Fibroblast of gingiva (primary cell): ENCODE measurements around the gene MCC.

Experiments
- DNase-seq: peaks from one replicate; pipeline ENCODE4 v3.0.0-alpha.2; 2011; ENCODE audit warnings: low read depth

MCC gene

DNA sequence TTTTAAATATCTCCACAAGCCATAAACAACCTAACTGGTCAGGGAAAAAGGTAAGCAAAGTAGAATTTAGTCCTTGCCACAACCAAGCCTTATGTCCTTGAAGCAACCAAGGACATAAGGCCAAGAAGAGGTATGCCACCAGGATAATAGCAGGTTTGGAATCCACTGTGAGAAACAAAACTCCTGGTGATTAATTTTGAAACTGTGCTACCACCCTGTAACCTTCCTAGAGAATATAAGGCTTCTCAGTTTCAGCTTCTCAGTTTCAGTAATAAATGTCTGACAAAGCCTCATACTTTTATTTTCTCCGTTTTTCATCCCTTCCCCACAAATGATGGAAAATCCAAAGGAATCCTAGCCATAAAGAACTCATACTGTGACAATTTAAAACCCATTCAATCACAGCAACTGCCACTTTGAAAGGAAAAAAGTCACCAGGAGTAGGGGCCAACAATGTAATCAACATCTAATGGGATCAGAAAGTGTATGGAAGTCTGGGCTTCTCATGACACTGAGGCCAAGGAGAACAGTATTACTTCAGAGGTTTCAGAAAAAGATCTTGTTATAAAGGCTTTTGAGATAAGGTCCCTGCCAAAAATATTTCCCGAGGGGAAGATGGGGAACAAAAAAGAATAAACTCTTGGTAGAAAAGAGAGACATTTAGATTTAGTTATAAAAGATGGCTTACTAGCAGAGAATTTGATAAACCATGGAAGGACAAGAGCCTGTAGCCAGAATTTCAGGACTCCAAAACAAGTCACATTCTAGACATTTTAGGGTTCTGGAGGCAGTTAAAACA is 242.6 kb downstream of the MCC start:
- no peak for DNase-seq

DNA sequence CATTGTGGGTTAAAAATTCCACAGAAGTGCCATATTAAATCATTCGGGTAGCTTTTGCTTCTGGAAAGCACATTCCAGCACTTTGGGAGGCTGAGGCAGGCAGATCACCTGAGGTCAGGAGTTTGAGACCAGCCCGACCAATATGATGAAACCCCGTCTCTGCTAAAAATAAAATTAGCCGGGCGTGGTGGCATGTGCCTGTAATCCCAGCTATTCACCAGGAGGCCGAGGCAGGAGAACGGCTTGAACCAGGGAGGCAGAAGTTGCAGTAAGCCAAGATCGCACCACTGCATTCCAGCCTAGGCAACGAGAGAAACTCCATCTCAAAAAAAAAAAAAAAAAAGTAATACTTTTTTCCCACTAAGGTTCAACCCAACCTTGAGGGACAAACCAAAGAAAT is 243.3 kb downstream of the MCC start:
- DNase-seq: no peak

DNA sequence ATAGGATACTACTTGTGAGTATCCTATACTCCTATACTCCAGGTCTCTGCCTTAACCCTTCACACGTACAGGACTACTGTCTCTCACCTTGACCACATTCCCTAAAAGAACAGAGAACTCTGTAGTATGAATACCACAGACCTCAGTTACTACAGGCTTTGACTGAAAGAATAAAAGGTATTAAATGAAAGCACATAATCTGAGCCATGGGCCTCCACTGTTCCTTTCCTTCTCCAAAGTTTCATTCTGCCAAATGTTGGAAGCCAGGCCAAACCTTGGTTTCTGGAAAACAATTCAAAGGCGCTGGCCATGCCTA is 244.9 kb downstream of the MCC start:
- no peak for DNase-seq

DNA sequence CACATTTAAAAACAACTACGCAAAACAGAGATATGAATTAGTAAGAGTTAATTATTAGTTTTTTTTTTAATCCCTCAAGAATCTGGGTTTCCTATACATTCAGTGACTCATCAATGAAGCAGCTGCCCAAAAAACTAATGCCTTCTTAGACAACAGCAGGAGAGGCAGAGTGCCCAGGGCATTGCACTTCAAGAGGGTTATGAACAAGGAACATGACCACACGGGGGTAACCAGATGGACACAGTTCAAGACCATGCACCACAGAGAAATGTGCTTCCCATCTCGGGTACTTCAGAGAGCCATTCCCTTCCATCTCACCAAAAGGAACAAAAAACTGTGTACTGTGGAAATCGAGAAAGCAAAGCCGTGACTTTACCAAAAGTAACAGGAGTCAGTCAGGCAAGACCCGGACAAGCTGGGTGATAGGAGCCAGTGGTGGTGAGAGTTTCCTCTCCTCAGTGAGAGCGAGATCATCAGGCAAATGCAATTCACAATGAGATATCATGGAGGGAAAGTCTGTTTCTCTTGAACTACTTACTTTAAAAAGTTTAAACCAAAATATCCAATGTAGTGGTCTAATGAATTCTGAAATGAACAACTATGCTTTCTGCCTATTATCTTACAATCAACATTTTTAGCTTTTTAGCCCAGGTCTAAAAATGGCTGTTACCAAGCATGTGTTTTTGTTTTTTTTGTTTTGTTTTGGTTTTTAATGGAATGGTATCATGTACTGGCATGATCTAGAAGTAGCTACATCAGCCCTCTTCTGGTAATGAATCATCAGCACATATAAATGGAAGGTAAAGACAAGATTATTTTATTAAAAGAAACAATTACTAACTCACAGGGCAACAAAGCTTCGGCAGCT is 245.5 kb downstream of the MCC start:
- peak; percentile 27 for DNase-seq

DNA sequence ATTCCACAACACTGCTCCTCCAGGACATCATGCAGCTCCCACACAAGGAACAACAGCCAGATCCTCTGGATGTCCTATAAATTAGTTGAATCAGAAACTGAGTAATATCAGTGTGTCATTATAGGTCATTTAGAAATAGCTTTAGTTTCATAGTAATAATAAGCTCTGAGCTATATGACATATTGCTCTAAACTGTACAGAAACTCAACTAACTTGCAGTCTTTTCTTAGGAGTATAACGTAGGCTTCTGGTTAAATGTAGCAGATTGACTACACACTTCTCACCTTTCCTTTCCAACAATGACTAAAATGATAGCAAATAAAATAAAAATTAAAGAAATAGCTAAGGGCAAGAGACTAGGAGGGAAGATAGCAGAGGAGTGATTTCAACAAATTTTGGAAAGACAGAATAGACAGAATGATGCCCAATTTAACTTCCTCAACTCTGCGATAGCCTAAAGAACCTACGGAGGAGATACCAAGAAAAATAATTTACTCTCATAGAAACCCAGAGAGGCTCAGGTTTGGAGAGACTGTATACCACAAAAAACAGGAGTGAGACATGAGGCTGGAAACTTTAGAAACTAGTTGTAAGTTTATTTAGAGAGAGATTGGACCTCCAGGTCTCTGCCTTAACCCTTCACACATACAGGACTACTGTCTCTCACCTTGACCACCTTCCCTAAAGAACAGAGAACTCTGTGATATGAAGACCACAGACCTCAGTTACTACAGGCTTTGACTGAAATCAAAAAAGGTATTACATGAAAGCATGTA is 247.1 kb downstream of the MCC start:
- DNase-seq: no peak

DNA sequence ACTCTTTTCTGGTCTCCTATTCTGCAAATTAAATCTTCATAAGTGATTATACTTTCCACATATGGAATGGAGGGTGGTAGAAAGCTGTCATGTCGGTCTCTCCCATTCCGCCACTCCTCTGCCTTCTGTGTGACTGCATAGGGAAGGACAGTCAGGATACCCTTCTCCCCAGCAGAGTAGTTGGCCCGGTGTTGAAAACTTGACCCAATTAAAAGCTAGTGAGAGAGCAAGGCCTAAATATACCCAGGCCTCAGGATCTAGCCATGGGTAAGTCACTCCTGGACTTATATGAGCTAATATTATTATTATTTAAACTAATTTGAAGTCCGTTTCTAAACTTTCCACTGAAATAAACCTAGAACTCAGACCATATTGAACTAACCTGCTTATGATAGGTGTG is 248.2 kb downstream of the MCC start:
- DNase-seq: no peak

DNA sequence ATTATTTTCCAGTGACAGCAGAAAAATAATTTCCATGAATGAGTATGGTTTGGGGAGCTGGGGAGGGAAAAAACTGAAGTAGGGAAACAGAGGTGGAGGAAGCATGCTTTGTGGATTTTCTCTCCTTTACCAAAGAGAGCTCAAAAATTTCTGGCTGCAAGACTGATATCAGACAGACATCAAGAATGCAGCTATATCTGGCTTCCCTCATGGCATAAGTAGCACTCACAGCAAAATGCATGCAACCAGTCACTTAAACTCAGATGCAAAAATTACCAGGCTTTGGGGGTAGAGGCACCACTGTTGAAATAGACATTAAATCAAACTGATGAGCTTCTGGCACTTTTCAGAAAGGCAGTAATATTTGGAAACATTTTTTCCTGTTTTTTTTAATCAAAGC is 250.4 kb downstream of the MCC start:
- DNase-seq: no peak

DNA sequence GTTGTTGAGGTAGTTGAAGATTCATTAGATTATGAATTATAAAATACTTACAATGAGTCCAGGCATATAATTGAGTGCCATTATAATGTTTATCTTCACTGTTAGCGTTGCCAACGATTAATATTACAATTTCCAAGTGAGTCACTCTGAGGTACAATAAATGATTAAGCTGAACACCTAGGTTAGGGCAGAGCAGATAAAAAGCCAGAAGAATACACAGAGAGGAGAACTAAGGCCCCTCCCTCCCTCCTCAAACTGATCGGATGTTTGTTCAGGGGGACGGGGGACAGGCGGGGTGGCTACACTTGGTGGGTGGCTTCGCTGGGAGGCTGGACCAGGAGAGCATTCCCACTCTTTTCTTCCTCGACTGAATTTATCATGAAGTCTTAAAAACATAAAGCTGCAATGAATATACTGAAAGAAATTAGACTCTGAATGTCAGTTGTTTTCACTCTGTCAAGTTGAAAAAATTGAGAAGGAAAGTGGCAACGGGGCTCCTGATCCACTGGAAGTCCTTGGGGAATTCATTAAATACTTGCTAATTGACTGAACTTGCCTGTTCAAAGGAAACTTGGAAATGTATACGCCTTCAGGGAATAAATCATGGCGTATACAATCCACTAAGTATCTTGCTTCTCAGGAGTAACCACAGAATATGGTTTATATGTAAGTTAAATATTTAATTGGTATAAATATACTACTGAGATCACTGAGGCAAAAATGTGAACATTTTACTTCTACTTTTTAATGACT is 251.5 kb downstream of the MCC start:
- no peak for DNase-seq

DNA sequence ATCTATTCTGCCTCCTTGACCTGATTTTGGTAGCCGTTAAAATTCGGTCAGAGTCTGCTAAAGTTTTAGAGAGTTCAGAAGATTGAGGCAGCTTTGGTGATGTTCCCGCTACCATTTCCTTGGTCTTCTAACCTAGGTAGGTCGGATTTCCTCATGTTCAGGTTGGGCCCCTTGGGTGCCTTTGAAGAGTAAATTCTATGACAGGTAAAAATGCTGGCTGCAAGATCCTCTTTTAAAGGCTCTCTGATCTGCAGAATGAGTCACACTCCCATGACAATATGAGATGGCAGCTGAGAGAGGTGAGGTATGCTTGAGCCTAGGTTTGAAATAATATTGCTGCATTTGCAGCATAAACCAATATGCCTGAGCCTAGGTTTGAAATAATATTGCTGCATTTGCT is 252.4 kb downstream of the MCC start:
- no peak for DNase-seq

DNA sequence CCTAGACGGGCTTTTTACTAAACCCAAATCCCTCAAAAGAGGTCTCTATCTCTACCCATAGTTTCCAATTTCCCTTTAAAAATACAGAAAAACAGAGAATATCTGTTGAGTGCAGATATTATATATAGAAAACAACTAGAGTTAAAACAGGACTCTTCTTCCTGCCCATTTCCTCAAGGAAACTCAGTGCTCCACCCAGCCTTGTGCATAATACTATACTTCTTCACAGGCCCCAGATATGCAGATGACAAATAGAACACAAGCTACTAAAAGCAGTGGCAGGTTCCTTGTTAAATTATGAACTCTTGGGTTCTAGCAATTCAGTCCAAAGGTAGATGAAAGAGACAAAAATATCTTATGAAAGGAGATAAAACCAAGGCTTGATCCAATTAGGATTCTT is 253.7 kb downstream of the MCC start:
- no peak for DNase-seq

DNA sequence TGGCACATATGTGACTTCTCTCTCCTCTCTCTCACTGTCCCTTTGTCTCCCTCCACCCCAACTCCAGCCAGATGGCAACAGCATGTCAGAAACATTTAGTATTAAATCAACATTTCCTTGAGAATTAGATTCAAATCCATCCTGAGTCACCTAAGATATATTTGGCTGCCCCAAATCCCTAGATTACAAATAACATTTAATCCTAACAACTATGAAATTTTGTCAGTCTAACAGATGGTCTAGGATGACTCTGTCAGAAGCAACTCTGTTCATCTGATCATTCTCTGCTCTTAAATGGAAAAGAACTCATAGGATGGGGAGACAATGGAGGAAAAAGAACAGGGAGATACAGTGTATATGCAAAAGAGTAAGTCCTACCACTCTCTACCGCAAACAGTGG is 254.6 kb downstream of the MCC start:
- DNase-seq: no peak

DNA sequence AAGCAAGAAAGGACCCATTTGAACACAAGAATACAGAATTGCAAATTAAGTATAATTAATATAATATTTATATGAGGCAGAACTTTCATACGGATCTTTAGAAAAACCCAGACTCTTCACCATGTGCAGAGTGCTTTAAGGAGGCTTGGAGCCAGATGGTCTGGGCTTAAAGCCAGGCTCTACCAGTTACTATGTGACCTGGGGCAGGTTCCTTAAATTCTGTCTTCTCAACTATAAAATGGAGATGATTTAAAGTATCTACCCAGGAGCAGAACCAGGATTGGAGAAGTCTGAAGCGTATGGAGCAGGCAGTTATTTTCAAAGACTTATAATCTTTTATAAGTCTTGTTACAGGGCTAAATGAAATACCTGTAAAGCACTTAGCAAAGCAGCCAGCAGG is 255.6 kb downstream of the MCC start:
- DNase-seq: no peak

DNA sequence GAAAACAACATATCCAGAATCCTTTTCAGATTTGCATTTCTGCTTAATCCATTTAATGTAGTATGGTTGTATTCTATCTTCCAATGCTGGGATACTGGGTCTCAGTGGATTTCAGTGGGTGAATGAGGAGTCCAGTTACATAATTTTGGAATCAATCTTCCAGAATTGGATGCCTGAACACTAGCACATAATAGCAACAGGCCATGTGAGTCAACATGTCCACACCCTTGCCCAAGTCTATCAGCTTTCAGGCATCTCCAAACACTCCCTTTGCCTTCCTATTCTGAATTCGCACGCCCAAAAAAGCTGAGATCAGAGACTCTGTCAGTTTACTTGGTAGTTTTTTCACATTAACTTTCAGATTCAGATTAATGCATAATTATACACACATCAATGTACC is 256.0 kb downstream of the MCC start:
- DNase-seq: peak; percentile 38

DNA sequence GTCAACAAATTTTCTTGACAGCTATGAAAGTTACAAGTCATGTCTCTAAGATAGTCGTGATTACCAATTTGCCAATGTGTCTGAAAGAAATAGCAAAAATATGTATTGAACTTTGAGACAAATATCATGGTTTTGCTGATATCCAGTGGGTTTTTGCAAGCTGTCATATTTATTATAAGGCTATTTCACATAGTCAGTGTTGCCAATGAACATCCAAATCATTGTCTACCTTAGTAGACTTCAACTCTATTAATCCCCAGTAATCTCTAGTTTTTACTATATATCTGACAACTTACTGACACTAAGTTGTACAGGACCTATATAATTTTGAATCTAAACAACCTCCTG is 256.6 kb downstream of the MCC start:
- no peak for DNase-seq

DNA sequence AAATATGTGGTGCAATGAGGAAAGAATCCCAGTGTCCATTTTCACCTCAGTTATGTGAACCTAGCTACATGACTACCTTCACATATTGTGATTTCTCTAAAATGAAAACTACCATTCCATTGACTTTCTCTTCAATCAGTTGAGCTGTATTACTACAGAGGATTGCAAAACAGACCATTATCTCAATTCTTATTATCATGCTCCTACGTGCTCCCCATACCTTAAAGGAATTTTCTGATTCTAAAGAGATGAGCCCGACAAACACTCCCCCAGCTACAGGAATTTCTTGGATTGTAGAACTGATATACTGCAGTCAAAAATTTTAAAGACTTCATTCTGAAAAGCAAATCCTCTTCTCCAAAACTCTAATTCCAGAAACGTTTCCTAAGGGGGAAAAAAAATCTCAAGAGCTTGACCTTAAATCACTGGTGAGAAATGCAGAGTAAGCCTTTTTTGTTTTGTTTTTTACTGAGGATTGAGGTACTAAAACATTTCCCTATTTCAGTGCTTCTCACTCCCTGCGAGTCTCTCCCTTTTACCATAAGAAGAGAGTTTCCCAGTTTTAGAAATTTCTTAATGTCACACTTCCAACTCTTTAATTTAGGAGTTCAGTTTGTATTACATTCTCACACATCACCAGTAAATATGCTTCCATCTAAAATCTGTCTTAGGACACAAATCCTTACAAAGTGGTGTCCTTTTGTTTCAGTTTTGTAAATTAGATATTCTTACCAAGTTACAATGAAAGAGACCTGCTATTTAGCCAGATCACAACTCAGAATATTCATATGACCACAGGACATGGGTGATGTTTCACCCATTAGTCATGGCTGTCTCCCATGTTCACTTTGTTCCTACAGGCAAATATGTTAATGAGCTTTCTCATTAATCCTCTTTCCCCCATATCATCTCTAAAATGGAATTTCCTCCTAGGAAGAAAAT is 257.3 kb downstream of the MCC start:
- peak; percentile 16 for DNase-seq

DNA sequence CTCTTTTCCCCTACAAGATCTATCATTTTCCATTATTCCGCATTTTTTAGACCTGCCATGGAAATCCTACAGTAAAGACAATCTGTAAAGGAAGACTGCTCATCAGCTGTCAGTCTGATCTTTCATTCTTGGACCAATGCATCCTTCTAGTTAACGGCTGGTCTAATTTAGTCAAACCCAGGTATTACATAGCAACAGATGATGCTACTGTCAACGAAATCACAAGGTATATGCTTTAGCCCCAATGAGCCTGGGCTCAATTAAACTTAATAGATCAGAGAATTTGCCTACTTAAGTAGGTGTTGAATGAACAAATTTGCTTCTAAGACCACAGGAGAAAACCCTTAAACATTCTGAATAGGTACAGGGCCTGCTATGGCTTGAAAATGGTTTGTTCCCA is 260.5 kb downstream of the MCC start:
- DNase-seq: no peak

DNA sequence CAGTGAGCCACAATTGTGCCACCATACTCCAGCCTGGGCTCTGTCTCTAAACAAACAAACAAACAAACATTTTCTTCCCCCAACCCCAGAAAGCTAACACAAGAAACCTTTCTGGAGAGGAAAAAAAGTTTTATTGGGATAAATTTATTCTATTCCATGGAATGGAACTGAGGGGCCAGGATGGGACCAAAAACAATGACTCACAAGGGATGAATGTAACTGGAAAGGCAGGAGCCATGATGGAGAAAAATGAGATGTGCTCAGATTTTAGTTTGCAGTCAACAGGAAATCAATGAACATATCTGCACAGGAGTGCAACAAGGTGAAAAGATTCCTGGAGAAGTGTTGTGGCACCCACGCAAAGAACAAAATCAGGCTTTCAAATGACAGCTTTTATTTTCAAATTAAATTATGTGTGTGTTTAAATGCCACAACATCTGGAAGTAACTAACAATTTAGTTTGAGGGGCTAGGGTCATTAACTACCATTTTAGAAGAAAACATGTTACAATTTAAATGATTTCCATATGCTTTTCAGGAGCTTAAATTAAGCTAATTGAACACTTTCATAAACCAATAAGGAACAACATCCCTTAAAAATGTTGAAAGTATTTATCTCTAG is 262.0 kb downstream of the MCC start:
- no peak for DNase-seq

DNA sequence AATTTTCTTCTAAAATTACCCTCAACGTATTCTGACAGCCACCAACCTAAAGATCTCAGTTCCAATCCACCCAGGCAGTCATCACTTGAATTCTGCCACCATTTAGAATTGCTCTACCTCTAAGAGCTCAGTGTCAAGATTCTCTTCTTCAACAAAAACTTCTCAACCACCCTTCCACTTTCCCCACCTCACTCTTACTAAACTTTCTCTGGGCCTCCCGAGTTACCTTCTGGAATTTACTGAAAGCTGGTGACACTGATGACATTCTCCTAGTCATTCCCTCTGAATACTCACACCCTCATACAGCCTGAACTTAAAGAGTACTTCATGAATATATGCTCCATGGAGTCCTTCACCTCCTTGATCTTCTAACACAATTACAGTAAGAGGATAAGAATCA is 263.0 kb downstream of the MCC start:
- no peak for DNase-seq

DNA sequence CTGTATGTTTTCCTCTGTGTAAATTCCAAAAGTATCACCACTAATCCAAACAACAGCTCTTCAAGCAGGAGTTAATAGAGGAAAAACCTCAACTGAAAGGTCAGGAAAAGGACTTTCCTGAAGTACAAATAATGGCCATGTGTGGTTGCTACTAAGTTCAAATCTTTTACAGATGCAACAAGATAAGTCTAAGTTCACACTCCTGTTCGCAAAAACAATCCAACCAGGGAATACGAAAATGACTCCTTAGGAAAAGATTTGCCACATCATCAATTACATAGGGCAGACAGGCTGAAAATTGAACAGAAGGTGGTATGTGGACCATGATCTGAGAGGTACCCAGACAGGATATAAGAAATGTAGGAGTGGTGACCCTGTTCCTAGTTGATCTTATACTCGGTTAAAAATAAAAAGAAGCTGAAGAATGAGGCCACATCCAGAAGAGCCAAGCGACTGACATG is 263.6 kb downstream of the MCC start:
- no peak for DNase-seq

DNA sequence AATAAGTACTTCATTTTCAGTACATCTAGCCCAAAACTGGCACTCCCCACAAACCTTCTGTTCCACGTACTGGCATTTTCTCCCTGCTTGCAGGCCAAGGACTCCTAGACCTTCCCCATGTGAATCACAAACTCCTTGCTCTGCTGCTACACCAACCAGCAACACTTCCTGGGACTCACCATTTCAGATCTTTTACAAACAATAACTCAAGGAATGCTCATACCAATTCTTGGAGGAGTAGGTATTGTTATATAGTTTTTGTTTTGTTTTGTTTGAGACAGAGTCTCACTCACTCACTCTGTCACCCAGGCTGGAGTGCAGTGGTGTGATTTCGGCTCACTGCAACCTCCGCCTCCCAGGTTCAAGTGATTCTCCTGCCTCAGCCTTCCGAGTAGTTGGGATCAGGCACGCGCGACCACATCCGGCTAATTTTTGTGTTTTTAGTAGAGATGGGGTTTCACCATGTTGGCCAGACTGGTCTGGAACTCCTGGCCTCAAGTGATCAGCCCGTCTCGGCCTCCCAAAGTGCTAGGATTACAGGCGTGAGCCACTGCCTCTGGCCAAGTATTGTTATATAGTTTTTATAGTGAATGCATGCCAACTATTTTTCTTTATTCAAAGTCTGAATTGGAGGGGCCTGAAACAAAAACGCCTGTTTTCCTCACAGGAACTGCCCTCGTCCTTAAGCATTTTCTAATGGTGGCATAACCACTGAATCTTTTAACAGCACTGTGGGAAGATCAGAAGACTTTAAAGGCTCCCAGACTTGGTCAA is 264.2 kb downstream of the MCC start:
- no peak for DNase-seq
